HEK293T (cell line): ENCODE measurements around the gene CAPZB.

Experiments used
- ARNT ChIP-seq: fragments of 450-650 bp; IDR thresholded peaks from 2 replicates; pipeline ENCODE4 v1.6.1; 2017; ENCODE audit warnings: mild to moderate bottlenecking
- BHLHE40 ChIP-seq: fragments of 450-650 bp; IDR thresholded peaks from 2 replicates; pipeline ENCODE4 v1.6.1; 2016; ENCODE audit warnings: mild to moderate bottlenecking, moderate library complexity, borderline replicate concordance
- ELF4 ChIP-seq: fragments of 450-650 bp; IDR thresholded peaks from 2 replicates; pipeline ENCODE4 v1.6.1; 2017; ENCODE audit warnings: antibody characterized with exemption
- FOXM1 ChIP-seq: fragments of 450-650 bp; IDR thresholded peaks from 2 replicates; pipeline ENCODE4 v1.6.1; 2017; ENCODE audit warnings: mild to moderate bottlenecking, borderline replicate concordance
- L3MBTL2 ChIP-seq: fragments of 450-650 bp; conservative IDR thresholded peaks from 2 replicates; pipeline ENCODE4 v1.6.1; 2016; ENCODE audit warnings: mild to moderate bottlenecking
- NFRKB ChIP-seq: fragments of 450-650 bp; IDR thresholded peaks from 2 replicates; pipeline ENCODE4 v1.6.1; 2016; ENCODE audit warnings: mild to moderate bottlenecking, moderate library complexity
- SP1 ChIP-seq: fragments of 450-650 bp; IDR thresholded peaks from 2 replicates; pipeline ENCODE4 v1.6.1; 2017

DNA sequence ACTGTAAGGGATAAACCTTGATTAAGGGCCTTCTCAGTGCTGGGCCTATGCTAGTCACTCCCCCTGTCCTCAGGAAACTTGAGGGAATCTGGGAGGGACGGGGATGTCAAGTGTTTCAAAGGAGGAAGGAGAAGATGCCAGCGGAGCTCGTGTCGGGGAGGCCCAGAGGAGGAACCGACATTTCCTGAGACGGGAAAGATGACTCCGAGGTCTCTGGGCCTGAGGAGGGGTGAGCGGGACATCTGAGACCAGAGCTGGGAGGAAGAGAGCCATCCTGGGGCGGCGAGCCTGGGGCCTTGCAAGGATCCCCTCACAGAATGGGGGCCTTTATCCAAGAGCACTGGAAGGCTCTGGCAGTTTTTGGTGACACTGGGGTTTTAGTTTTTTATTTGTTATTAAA is 162.9 kb downstream of the CAPZB start:
- TF ChIP-seq FOXM1 (no peak), ELF4 (no peak), NFRKB (no peak), BHLHE40 (no peak), L3MBTL2 (no peak), ARNT (no peak), SP1 (no peak)
